CD4-positive, alpha-beta T cell (primary cell): ENCODE measurements around the gene PLXNB2. TPM values are rescaled to one million over a fixed set of nuclear protein-coding genes. Genes with fewer than 3 reads are reported as not detected.
A peak's percentile ranks its signal among the peaks of the same experiment; 100 is the strongest.

Experiments
- ATAC-seq: fragments of 200-7000 bp; cut with Tn5 transposase; one replicate; pipeline ENCODE4 v1.10.0; 2022; ENCODE audit warnings: mild to moderate bottlenecking; ENCODE audit not compliant: poor library complexity
- CTCF ChIA-PET: fragments of 350-600 bp; sonication (Branson Sonifier 250); formaldehyde crosslinking; loops from one replicate; lab custom pipeline; 2021; ENCODE audit warnings: antibody characterized with exemption, inconsistent platforms; lab: Charles Lee
- POLR2A ChIA-PET: fragments of 350-600 bp; sonication (Branson Sonifier 250); formaldehyde crosslinking; loops from one replicate; lab custom pipeline; 2021; ENCODE audit warnings: antibody characterized with exemption, inconsistent platforms; lab: Charles Lee
- DNase-seq, 14 experiments: peaks; one replicate each; pipeline ENCODE4 v3.0.0-alpha.2; 2013 to 2020; ENCODE audit warnings: mixed read lengths in 2 of 14
- H3K27ac ChIP-seq, 2 donors: one replicate each; pipeline versions ENCODE4 v1.5.1 to v1.7.0; 2013; ENCODE audit warnings: low read length in 2 of 2, low read depth in 1 of 2, mild to moderate bottlenecking in 1 of 2
- H3K27me3 ChIP-seq, 2 experiments: 1 replicate in 1 of 2; 2 replicates in 1 of 2; pipeline versions ENCODE4 v1.6.1 to v1.7.0; 2013; ENCODE audit warnings: low read length in 2 of 2, control low read depth in 1 of 2, mild to moderate bottlenecking in 1 of 2, moderate library complexity in 1 of 2; ENCODE audit not compliant: insufficient read depth in 2 of 2, control insufficient read depth in 1 of 2
- H3K36me3 ChIP-seq: one replicate; pipeline ENCODE4 v1.6.1; 2013; ENCODE audit warnings: low read length, control low read depth; ENCODE audit not compliant: insufficient read depth
- H3K4me1 ChIP-seq: one replicate; pipeline ENCODE4 v1.6.1; 2013; ENCODE audit warnings: low read length, control low read depth; ENCODE audit not compliant: insufficient read depth
- H3K4me3 ChIP-seq: one replicate; pipeline ENCODE4 v1.5.1; 2013; ENCODE audit warnings: mild to moderate bottlenecking, low read length, moderate library complexity
- H3K9me3 ChIP-seq, 2 experiments: 1 replicate in 1 of 2; 2 replicates in 1 of 2; pipeline versions ENCODE4 v1.6.1 to v1.7.0; 2013; ENCODE audit warnings: low read length in 2 of 2, mild to moderate bottlenecking in 2 of 2, control low read depth in 1 of 2, moderate library complexity in 1 of 2; ENCODE audit not compliant: control insufficient read depth in 1 of 2, insufficient read depth in 1 of 2
- H3K27ac Mint-ChIP-seq: one replicate; pipeline ENCODE4 v1.8.0; 2020; ENCODE audit warnings: mixed read lengths
- H3K27me3 Mint-ChIP-seq: one replicate; pipeline ENCODE4 v1.8.0; 2021; ENCODE audit warnings: mixed read lengths
- H3K36me3 Mint-ChIP-seq: one replicate; pipeline ENCODE4 v1.8.0; 2021; ENCODE audit warnings: low read depth, mixed read lengths
- H3K4me1 Mint-ChIP-seq: one replicate; pipeline ENCODE4 v1.8.0; 2021; ENCODE audit warnings: low read depth, mixed read lengths
- H3K4me3 Mint-ChIP-seq: one replicate; pipeline ENCODE4 v1.8.0; 2020; ENCODE audit warnings: mild to moderate bottlenecking, mixed read lengths
- H3K9me3 Mint-ChIP-seq: one replicate; pipeline ENCODE4 v1.8.0; 2020; ENCODE audit warnings: mixed read lengths
- CTCF ChIP-seq: fragments of 200-600 bp; IDR thresholded peaks from one replicate; pipeline ENCODE4 v1.8.0; 2022; ENCODE audit warnings: antibody characterized with exemption, mild to moderate bottlenecking
- intact Hi-C, 2 experiments: fragments of 100-400 bp; cut with DNase I in 1 of 2; cut with micrococcal nuclease in 1 of 2; formaldehyde crosslinking; loops; one replicate each; pipeline versions ENCODE4 v1.15.1 to v1.9.0; 2023 to 2025; cut with DNase I, micrococcal nuclease
- total RNA-seq, 174 experiments: library from RNA in 2 of 174; stranded (reverse) in 2 of 174; gene quantifications; one replicate each; pipeline ENCODE4 v1.2.3 and lab custom pipeline; 2021 to 2026

PLXNB2 gene
- total RNA-seq, 2 experiments from 2014 or later: 2.8 to 3.9 TPM

GRCh38 chr22:50329236-50329635 lies 21.8 kb upstream of the PLXNB2 start:
- DNase-seq (no peak), ATAC-seq (no peak)
- Histone ChIP-seq H3K4me1 (peaks cover 15% of the 10 kb centered on the region), H3K27me3 (no peaks in the 10 kb centered on the region), H3K27ac (no peak overlapping the region), H3K36me3 (no peaks in the 10 kb centered on the region), H3K4me3 (no peak overlapping the region), H3K9me3 (no peaks in the 10 kb centered on the region)
- ChIA-PET CTCF (interaction anchor here (1.2 to 4.2 kb wide), 2 partner anchors 13 to 52 kb away, joined by 3 to 18 read pairs; no protein-coding TSS in a partner anchor), POLR2A (no interaction called here)
- Mint-ChIP-seq H3K4me1 (peaks cover 12% of the 10 kb centered on the region), H3K27me3 (no peaks in the 10 kb centered on the region), H3K27ac (no peak overlapping the region), H3K9me3 (no peaks in the 10 kb centered on the region), H3K36me3 (no peaks in the 10 kb centered on the region), H3K4me3 (peak overlapping the region; percentile 30)
- intact Hi-C loops: loop anchor here (5.0 kb wide), 2 partner anchors 52 to 182 kb away; no protein-coding TSS in a partner anchor
- no peak for TF ChIP-seq CTCF

GRCh38 chr22:50327711-50328019 lies 20.2 kb upstream of the PLXNB2 start:
- intact Hi-C loops: loop anchor here (1.0 to 5.0 kb wide), 5 partner anchors 15 to 180 kb away; partner anchors contain the start of gene PPP6R2 (in 1 of the 2)
- Mint-ChIP-seq H3K36me3 (no peaks in the 10 kb centered on the region), H3K9me3 (no peaks in the 10 kb centered on the region), H3K27ac (no peak overlapping the region), H3K4me3 (peak overlapping the region; percentile 88), H3K4me1 (peaks cover 12% of the 10 kb centered on the region), H3K27me3 (no peaks in the 10 kb centered on the region)
- Histone ChIP-seq H3K27ac (no peak overlapping the region), H3K4me3 (peak overlapping the region; percentile 60), H3K36me3 (no peaks in the 10 kb centered on the region), H3K4me1 (peaks cover 15% of the 10 kb centered on the region), H3K9me3 (no peaks in the 10 kb centered on the region), H3K27me3 (no peaks in the 10 kb centered on the region)
- ATAC-seq: no peak
- CTCF ChIA-PET: interaction anchor here (0.6 to 4.2 kb wide), 8 partner anchors 8 to 87 kb away, joined by 3 to 18 read pairs (median 4); no protein-coding TSS in a partner anchor
- DNase-seq: no peak
- no peak for TF ChIP-seq CTCF
- POLR2A ChIA-PET: interaction anchor here (1.3 to 2.0 kb wide), 2 partner anchors 14 to 83 kb away, joined by 5 to 6 read pairs; partner anchors contain the start of gene TUBGCP6

GRCh38 chr22:50326956-50327710 lies 19.7 kb upstream of the PLXNB2 start, which contains the start of gene DENND6B:
Gene DENND6B, minus strand, starts transcription at chr22:50327012. Its CDS starts 24 bp downstream, at chr22:50326988.
- peak within 1 kb of the TSS; percentile 35 for H3K27ac Mint-ChIP-seq
- DNase-seq: peak; percentile 38 to 90 (median 62)
- ATAC-seq: peak; percentile 94
- H3K27me3 Mint-ChIP-seq: no peaks in the 10 kb centered on the region
- ChIA-PET CTCF (interaction anchor here (0.6 to 4.2 kb wide), 10 partner anchors 9 to 86 kb away, joined by 3 to 18 read pairs (median 3); no protein-coding TSS in a partner anchor), POLR2A (interaction anchor here (1.3 to 2.0 kb wide), 2 partner anchors 15 to 83 kb away, joined by 5 to 6 read pairs; partner anchors contain the start of gene TUBGCP6)
- peak; percentile 30 for TF ChIP-seq CTCF
- H3K4me3 ChIP-seq: peak within 1 kb of the TSS; percentile 60
- peak within 1 kb of the TSS; percentile 89 for H3K4me3 Mint-ChIP-seq
- H3K27me3 ChIP-seq: no peaks in the 10 kb centered on the region
- H3K4me1 ChIP-seq: peaks cover 15% of the 10 kb centered on the region
- H3K36me3 ChIP-seq: no peaks in the 10 kb centered on the region
- H3K4me1 Mint-ChIP-seq: peaks cover 12% of the 10 kb centered on the region
- no peak within 1 kb of the TSS for H3K27ac ChIP-seq
- H3K36me3 Mint-ChIP-seq: no peaks in the 10 kb centered on the region
- no peaks in the 10 kb centered on the region for H3K9me3 ChIP-seq
- intact Hi-C loops: loop anchor here (1.0 to 5.0 kb wide), 5 partner anchors 16 to 180 kb away; partner anchors contain the start of gene PPP6R2 (in 1 of the 2)
- H3K9me3 Mint-ChIP-seq: no peaks in the 10 kb centered on the region
